Esophagus squamous epithelium (tissue), 5 donors: Measurements from ENCODE around the gene ITPK1. TPM values are rescaled to one million over a fixed set of nuclear protein-coding genes. Genes with fewer than 3 reads are reported as not detected.

Experiments
- DNase-seq: peaks from one replicate; lab custom pipeline; 2025; lab: John Stamatoyannopoulos, UW
- H3K27ac ChIP-seq, 4 donors: fragments of 200-600 bp; sonication (generic); one replicate each; pipeline ENCODE4 v1.5.1; 2016 to 2019; ENCODE audit warnings: mild to moderate bottlenecking in 1 of 4
- H3K27me3 ChIP-seq, 4 donors: fragments of 200-600 bp; sonication (generic); 1 replicate in 3 of 4; 2 replicates in 1 of 4; pipeline versions ENCODE4 v1.5.1 to v1.6.0; 2017 to 2021; ENCODE audit warnings: antibody characterized with exemption in 1 of 4
- H3K36me3 ChIP-seq, 3 donors: fragments of 200-600 bp; sonication (generic); one replicate each; pipeline ENCODE4 v1.5.1; 2016 to 2019
- H3K4me1 ChIP-seq, 3 donors: fragments of 200-600 bp; sonication (generic); one replicate each; pipeline ENCODE4 v1.5.1; 2017 to 2019
- H3K4me3 ChIP-seq, 4 donors: fragments of 200-600 bp; sonication (generic); 1 replicate in 3 of 4; 2 replicates in 1 of 4; pipeline ENCODE4 v1.5.1; 2016 to 2019; ENCODE audit warnings: mild to moderate bottlenecking in 2 of 4, moderate library complexity in 1 of 4
- H3K9me3 ChIP-seq, 3 donors: fragments of 200-600 bp; sonication (generic); one replicate each; pipeline ENCODE4 v1.5.1; 2016 to 2019
- CTCF ChIP-seq, 6 experiments: fragments of 450-650 bp in 4 of 6; fragments of 200-600 bp in 2 of 6; sonication (generic) in 2 of 6; IDR thresholded peaks; one replicate each; pipeline ENCODE4 v1.5.1; 2016 to 2019; ENCODE audit warnings: antibody characterized with exemption in 6 of 6, mild to moderate bottlenecking in 4 of 6, moderate library complexity in 4 of 6
- POLR2A ChIP-seq, 4 donors: fragments of 450-650 bp; IDR thresholded peaks; one replicate each; pipeline ENCODE4 v1.6.1; 2017; ENCODE audit warnings: antibody characterized with exemption in 4 of 4, mild to moderate bottlenecking in 4 of 4, moderate library complexity in 3 of 4
- WGBS, 2 donors: methylation state at CpG; one replicate each; pipeline ENCODE4 v1.1.5; 2018; 5-methylcytosine and 5-hydroxymethylcytosine counted together
- intact Hi-C: fragments of 100-400 bp; cut with DNase I; formaldehyde crosslinking; loops from one replicate; pipeline ENCODE4 v1.15.0; 2022
- total RNA-seq, 4 donors: library from RNA; depleted of rRNA; stranded (reverse); fragments of >200 nt; gene quantifications; one replicate each; pipeline ENCODE4 v1.1.0, GENCODE V29; 2016
- donor health status: DM: yes; HTN: yes; CAD: no.

The ITPK1 gene
- total RNA-seq, 4 donors from 2014 or later, result 14.2 to 34.5 (median 25.8) TPM

- DNase-seq, result no peak
- Histone ChIP-seq H3K27ac (no peak overlapping the region), H3K4me1 (peaks cover 0 to 14% (median 8%) of the 10 kb centered on the region in 3 donors), H3K36me3 (peaks cover 0 to 59% (median 0%) of the 10 kb centered on the region in 3 donors), H3K27me3 (no peaks in the 10 kb centered on the region), H3K9me3 (peaks cover 0 to 24% (median 9%) of the 10 kb centered on the region in 3 donors), H3K4me3 (no peak overlapping the region)
- intact Hi-C loops, result no loop called here
- WGBS, 2 donors, result 79 to 87% methylated on average over 3 to 4 of the region's 4 CpGs
- TF ChIP-seq CTCF (IDR thresholded peaks at IDR 0.05), result no peak
- no peak for TF ChIP-seq POLR2A (IDR thresholded peaks at IDR 0.05)
Observed at GRCh38 chr14:92978229-92979021, 137.3 kb downstream of the ITPK1 start.

GRCh38 chr14:92976268-92976667 lies 139.5 kb downstream of the ITPK1 start:
- Histone ChIP-seq H3K27ac (no peak overlapping the region), H3K27me3 (no peaks in the 10 kb centered on the region), H3K4me3 (no peak overlapping the region), H3K9me3 (peaks cover 0 to 24% (median 9%) of the 10 kb centered on the region in 3 donors), H3K36me3 (peaks cover 0 to 46% (median 0%) of the 10 kb centered on the region in 3 donors), H3K4me1 (peaks cover 0 to 28% (median 11%) of the 10 kb centered on the region in 3 donors)
- intact Hi-C loops, result no loop called here
- 83 to 95% methylated on average over 1 to 2 of the region's 2 CpGs for WGBS, 2 donors
- DNase-seq, result no peak
- TF ChIP-seq CTCF (IDR thresholded peaks at IDR 0.05), result no peak
- no peak for TF ChIP-seq POLR2A (IDR thresholded peaks at IDR 0.05)

GRCh38 chr14:92974541-92975345 lies 141.0 kb downstream of the ITPK1 start:
- Histone ChIP-seq H3K27ac (peak overlapping the region; percentile 14 to 92 (median 51)), H3K36me3 (peaks cover 0 to 45% (median 0%) of the 10 kb centered on the region in 3 donors), H3K4me3 (no peak overlapping the region), H3K9me3 (peaks cover 0 to 24% (median 9%) of the 10 kb centered on the region in 3 donors), H3K4me1 (peaks cover 0 to 28% (median 11%) of the 10 kb centered on the region in 3 donors), H3K27me3 (no peaks in the 10 kb centered on the region)
- DNase-seq, result no peak
- intact Hi-C loops, result no loop called here
- 90 to 93% methylated on average over 4 to 11 of the region's 17 CpGs for WGBS, 2 donors
- TF ChIP-seq POLR2A (IDR thresholded peaks at IDR 0.05) (no peak), CTCF (IDR thresholded peaks at IDR 0.05) (no peak)

- DNase-seq, result no peak
- Histone ChIP-seq H3K9me3 (peaks cover 0 to 18% (median 9%) of the 10 kb centered on the region in 3 donors), H3K4me1 (peaks cover 0 to 28% (median 11%) of the 10 kb centered on the region in 3 donors), H3K36me3 (peaks cover 0 to 42% (median 0%) of the 10 kb centered on the region in 3 donors), H3K27me3 (no peaks in the 10 kb centered on the region), H3K4me3 (no peak overlapping the region), H3K27ac (peak overlapping the region; percentile 16 to 92 (median 66))
- WGBS, 2 donors, result 29 to 33% methylated on average over 1 to 5 of the region's 9 CpGs
- intact Hi-C loops, result no loop called here
- TF ChIP-seq CTCF (IDR thresholded peaks at IDR 0.05), result no peak
- TF ChIP-seq POLR2A (IDR thresholded peaks at IDR 0.05), result no peak
Observed at GRCh38 chr14:92973798-92974372, 141.8 kb downstream of the ITPK1 start.
